ENCODE data around the gene CCDC66.

GRCh38 chr3:56624725-56625124, 67.8 kb downstream of the CCDC66 start:
- no peak for TF ChIP-seq GATA2 (IDR thresholded peaks at IDR 0.05; ENCODE audit: low read depth, low read length)
- no peak for TF ChIP-seq GATA3 (IDR thresholded peaks at IDR 0.05; ENCODE audit: low read depth, low read length)

Measured in SH-SY5Y (cell line).